GM19463 (cell line): Measurements from ENCODE around the gene ALOXE3.
"Not testable (repeated sequence)": the region's sequence is repeated elsewhere in the genome, so short reads cannot be mapped to it uniquely, and the experiment has no call there.

Experiments used
- ATAC-seq: cut with Tn5 transposase; IDR thresholded peaks from one replicate; pipeline ENCODE4 v1.9.1; 2021; ENCODE audit warnings: mild to moderate bottlenecking, moderate library complexity; ENCODE audit not compliant: unreplicated experiment

The ALOXE3 gene

GRCh38 chr17:8100763-8101162 lies 17.6 kb downstream of the ALOXE3 start:
- ATAC-seq = no peak

GRCh38 chr17:8100111-8100510 lies 18.2 kb downstream of the ALOXE3 start:
- no peak for ATAC-seq

GRCh38 chr17:8096541-8096940 lies 21.8 kb downstream of the ALOXE3 start:
- ATAC-seq = no peak

GRCh38 chr17:8095361-8095760 lies 23.0 kb downstream of the ALOXE3 start:
- no peak for ATAC-seq

GRCh38 chr17:8091033-8091687 lies 27.2 kb downstream of the ALOXE3 start:
- ATAC-seq = no peak

GRCh38 chr17:8089728-8090127 lies 28.6 kb downstream of the ALOXE3 start:
- ATAC-seq = no peak

- ATAC-seq = no peak
Measured at GRCh38 chr17:8087952-8088230, 30.4 kb downstream of the ALOXE3 start.

GRCh38 chr17:8087075-8087951 lies 31.0 kb downstream of the ALOXE3 start, which contains the start of gene ALOX12B:
Gene ALOX12B (minus strand): TSS chr17:8087716. CDS start chr17:8087442, 274 bp downstream.
- no peak for ATAC-seq

- ATAC-seq = no peak
Measured at GRCh38 chr17:8084250-8084649, 34.1 kb downstream of the ALOXE3 start.

GRCh38 chr17:8082292-8082691 lies 36.0 kb downstream of the ALOXE3 start:
- no peak for ATAC-seq

- no peak for ATAC-seq
Measured at GRCh38 chr17:8081876-8082275, 36.4 kb downstream of the ALOXE3 start.

GRCh38 chr17:8080799-8081219 lies 37.5 kb downstream of the ALOXE3 start:
- no peak for ATAC-seq

- no peak for ATAC-seq
Measured at GRCh38 chr17:8080208-8080798, 38.0 kb downstream of the ALOXE3 start.

- ATAC-seq = no peak
Measured at GRCh38 chr17:8079291-8080207, 38.8 kb downstream of the ALOXE3 start.

- ATAC-seq = not testable (repeated sequence)
Measured at GRCh38 chr17:8077939-8078338, 40.4 kb downstream of the ALOXE3 start.

GRCh38 chr17:8076502-8077266 lies 41.6 kb downstream of the ALOXE3 start:
- ATAC-seq = no peak

GRCh38 chr17:8075574-8076342 lies 42.6 kb downstream of the ALOXE3 start:
- ATAC-seq = no peak

- no peak for ATAC-seq
Measured at GRCh38 chr17:8075081-8075480, 43.2 kb downstream of the ALOXE3 start.

GRCh38 chr17:8074554-8074953 lies 43.8 kb downstream of the ALOXE3 start:
- ATAC-seq = no peak
